Left ventricle myocardium inferior (tissue), 1 donor: Measurements from ENCODE around the gene TOP2A. TPM values are rescaled to one million over a fixed set of nuclear protein-coding genes. Genes with fewer than 3 reads are reported as not detected.

Source experiments
- DNase-seq: peaks from one replicate; pipeline ENCODE4 v3.0.0-alpha.2; 2020
- H3K27ac ChIP-seq: fragments of 200-600 bp; replicated peaks from 2 replicates; pipeline ENCODE4 v1.8.0; 2021
- H3K27me3 ChIP-seq: fragments of 200-600 bp; 2 replicates; pipeline ENCODE4 v1.8.0; 2021; ENCODE audit warnings: low read depth
- H3K36me3 ChIP-seq: fragments of 200-600 bp; 2 replicates; pipeline ENCODE4 v1.8.0; 2021
- H3K4me1 ChIP-seq: fragments of 200-600 bp; 2 replicates; pipeline ENCODE4 v1.8.0; 2021
- H3K4me3 ChIP-seq: fragments of 200-600 bp; 2 replicates; pipeline ENCODE4 v1.8.0; 2021; ENCODE audit warnings: mild to moderate bottlenecking, moderate library complexity
- H3K9me3 ChIP-seq: fragments of 200-600 bp; replicated peaks from 2 replicates; pipeline ENCODE4 v1.8.0; 2021
- intact Hi-C: fragments of 100-400 bp; cut with micrococcal nuclease; formaldehyde crosslinking; loops from one replicate; pipeline ENCODE4 v1.11.0; 2022
- total RNA-seq: library from RNA; stranded (reverse); fragmentation: NEBNext Ultra II Directional; extraction: Animal tissue kit (Norgen Biotek cat#: 25700); gene quantifications from one replicate; pipeline ENCODE4 v1.2.1, GENCODE V29; 2021
- TF ChIP-seq, protein P1 (sequence below): fragments of 200-600 bp; IDR thresholded peaks from 2 replicates; pipeline ENCODE4 v1.8.0; 2021; ENCODE audit warnings: antibody characterized with exemption, mild to moderate bottlenecking, borderline replicate concordance
- donor health status: DM: no; HTN: yes; CAD: no; lungs with severe emphysema.

Gene TOP2A
- total RNA-seq, 1 donor from 2014 or later, result 2.1 TPM

DNA sequence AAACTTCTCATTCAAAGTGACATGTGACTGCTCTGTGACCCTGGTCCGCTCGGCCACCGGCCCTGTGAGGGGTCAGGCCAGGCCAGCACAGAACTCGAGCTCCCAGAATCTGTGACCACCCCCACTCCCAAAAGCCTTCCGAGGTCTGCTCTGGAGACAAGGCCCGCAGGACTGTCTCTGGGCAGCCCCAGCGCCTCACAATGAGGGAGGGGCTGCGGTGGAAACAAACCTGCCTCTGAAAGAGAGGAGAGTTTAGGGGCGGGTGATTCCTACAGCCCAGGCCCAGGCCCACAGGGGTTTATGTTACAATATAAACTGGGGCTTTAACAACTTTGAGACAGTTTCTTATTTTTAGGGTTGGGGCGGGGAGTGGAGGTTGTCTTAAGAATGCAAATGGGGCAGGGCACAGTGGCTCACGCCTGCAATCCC lies 45.4 kb upstream of the TOP2A start:
- Histone ChIP-seq H3K9me3 (no peaks in the 10 kb centered on the region), H3K27me3 (peaks cover 13% of the 10 kb centered on the region), H3K27ac (peak overlapping the region; percentile 65), H3K36me3 (no peaks in the 10 kb centered on the region), H3K4me3 (no peak overlapping the region), H3K4me1 (peaks cover 53% of the 10 kb centered on the region)
- DNase-seq, result no peak
- TF ChIP-seq, protein P1, sequence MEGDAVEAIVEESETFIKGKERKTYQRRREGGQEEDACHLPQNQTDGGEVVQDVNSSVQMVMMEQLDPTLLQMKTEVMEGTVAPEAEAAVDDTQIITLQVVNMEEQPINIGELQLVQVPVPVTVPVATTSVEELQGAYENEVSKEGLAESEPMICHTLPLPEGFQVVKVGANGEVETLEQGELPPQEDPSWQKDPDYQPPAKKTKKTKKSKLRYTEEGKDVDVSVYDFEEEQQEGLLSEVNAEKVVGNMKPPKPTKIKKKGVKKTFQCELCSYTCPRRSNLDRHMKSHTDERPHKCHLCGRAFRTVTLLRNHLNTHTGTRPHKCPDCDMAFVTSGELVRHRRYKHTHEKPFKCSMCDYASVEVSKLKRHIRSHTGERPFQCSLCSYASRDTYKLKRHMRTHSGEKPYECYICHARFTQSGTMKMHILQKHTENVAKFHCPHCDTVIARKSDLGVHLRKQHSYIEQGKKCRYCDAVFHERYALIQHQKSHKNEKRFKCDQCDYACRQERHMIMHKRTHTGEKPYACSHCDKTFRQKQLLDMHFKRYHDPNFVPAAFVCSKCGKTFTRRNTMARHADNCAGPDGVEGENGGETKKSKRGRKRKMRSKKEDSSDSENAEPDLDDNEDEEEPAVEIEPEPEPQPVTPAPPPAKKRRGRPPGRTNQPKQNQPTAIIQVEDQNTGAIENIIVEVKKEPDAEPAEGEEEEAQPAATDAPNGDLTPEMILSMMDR, result no peak
- intact Hi-C loops, result no loop called here

DNA sequence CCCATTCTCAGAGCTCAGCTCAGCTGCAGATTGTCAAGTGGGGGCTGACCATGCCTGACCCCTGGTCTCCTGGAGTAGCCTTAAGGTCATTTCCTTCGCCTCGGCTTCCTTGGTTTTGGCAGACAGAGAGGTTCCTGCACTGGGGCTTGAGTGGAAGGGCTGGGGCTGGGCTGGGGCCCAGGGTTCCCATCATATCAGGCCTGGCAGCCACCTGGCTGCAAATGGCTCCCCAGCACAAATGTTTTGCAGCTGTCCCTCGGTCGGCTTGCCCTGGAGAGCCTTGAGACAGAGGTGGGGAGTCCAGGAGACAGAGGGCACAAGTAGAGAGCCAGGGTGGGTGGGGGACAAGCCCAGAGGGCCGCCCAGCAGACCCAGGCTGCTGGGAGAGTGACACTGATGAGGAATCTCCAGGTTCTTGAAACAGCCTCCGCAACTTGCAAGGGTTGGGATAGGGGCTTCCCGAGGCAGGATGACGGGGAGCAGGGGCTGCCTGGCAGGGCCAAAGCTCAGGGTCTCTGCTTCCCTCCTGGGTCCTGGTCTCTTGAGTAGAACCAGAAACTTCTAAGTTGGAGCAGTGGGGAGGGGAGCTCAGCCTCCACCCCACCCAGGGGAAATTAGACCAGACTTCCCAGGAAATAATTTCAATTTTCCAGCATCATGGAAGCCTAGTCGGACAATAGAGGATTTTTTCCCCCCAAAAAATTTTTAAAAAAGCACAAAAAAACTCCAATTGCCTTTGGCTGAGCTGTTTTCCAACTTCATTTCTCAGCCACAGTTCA lies 44.8 kb upstream of the TOP2A start:
- no peak overlapping the region for H3K4me3 ChIP-seq
- H3K4me1 ChIP-seq, result peaks cover 59% of the 10 kb centered on the region
- TF ChIP-seq, protein P1, result no peak
- no peak for DNase-seq
- peaks cover 9% of the 10 kb centered on the region for H3K27me3 ChIP-seq
- no peaks in the 10 kb centered on the region for H3K9me3 ChIP-seq
- H3K36me3 ChIP-seq, result peaks cover 4% of the 10 kb centered on the region
- intact Hi-C loops, result no loop called here
- peak overlapping the region; percentile 65 for H3K27ac ChIP-seq

DNA sequence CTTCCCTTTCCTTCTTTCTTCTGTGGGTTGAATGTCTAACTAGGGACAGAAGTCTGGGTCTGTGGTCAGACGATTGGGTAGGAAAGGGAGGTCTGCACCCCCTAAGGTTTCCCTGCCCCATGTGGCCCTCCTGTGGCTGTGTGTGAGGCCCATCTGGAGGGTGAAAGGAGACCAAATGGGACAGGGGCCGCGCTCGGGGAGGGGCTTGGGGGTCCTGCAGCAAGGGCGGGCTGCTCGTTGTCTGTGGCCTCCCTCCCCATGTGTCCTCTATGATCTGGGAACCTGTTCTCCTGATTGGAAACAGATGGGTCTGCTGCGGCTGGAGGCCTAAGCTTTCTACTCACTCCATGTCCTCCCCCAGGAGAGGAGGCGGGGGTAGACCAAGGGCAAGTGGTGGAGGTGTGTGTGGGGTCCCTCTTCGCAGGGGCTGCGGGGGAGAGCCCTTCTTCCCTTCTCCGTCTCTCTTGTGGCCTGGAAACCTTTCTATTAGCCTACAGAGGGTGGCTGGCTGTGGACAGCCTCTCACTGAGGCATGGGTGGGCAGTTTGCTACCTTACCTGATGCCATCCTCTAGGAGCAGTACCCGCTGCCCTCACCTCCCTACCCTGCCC lies 44.1 kb upstream of the TOP2A start:
- intact Hi-C loops, result no loop called here
- H3K4me3 ChIP-seq, result no peak overlapping the region
- peak overlapping the region; percentile 65 for H3K27ac ChIP-seq
- peaks cover 11% of the 10 kb centered on the region for H3K36me3 ChIP-seq
- no peaks in the 10 kb centered on the region for H3K9me3 ChIP-seq
- peaks cover 66% of the 10 kb centered on the region for H3K4me1 ChIP-seq
- H3K27me3 ChIP-seq, result peaks cover 2% of the 10 kb centered on the region
- TF ChIP-seq, protein P1, result no peak
- no peak for DNase-seq

DNA sequence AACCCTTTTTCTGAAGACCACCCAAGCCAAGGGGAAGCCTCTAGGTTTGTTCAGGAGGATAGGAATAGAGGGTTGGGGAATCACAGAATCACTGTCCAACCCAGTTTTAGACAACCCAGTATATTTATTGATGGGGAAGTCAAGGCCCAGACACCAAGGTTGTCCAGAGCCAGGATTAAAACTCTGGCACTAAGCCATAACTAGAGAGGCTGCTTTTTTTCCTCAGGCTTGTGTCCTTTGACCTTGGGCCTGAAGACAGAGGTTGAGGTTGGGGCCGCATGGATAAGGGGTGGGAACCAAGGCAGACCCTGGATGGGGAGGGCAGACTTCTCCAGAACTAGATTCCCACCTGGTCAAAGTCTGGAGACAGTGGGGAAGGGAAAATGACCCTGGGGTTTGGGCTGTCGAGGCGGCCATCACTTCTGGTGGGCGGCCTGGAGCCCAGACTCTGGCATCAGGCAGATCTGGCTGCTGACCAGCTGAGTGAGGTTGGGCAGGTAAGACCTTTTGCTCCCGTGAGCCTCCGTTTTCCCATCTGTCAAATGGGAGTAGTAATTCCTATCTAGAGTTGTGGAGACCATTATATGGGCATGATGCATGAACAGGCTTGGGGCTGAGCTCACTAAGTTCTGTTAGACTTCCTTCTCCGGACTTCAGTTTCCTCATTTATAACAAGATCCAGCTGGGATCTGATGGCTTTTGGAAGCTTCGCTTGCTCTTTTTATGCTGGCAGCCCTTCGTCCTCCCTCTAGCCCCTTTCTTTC lies 43.5 kb upstream of the TOP2A start:
- Histone ChIP-seq H3K27me3 (no peaks in the 10 kb centered on the region), H3K4me1 (peaks cover 73% of the 10 kb centered on the region), H3K9me3 (no peaks in the 10 kb centered on the region), H3K4me3 (no peak overlapping the region), H3K36me3 (peaks cover 18% of the 10 kb centered on the region), H3K27ac (peak overlapping the region; percentile 65)
- TF ChIP-seq, protein P1, result no peak
- intact Hi-C loops, result no loop called here
- no peak for DNase-seq

DNA sequence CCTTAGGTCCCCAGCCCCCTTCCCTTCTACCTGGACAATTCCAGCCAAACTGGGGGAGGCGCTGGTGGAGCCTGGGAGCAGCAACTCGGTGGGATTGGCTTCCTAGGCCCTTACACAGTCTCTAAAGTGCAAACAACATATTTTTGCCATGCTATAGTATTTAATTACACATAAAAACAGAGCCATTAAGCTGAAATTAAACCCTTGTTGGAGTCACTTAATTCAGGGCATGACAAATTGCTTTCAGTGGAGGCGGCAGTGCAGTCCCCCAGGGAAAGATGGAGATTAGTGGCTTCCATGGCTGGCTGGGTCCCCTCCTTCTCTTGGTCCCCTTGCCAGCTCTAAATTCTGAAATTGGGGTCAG lies 42.9 kb upstream of the TOP2A start:
- peak overlapping the region; percentile 65 for H3K27ac ChIP-seq
- intact Hi-C loops, result no loop called here
- H3K9me3 ChIP-seq, result no peaks in the 10 kb centered on the region
- H3K4me1 ChIP-seq, result peaks cover 79% of the 10 kb centered on the region
- no peak for DNase-seq
- H3K27me3 ChIP-seq, result no peaks in the 10 kb centered on the region
- TF ChIP-seq, protein P1, result no peak
- H3K4me3 ChIP-seq, result no peak overlapping the region
- peaks cover 23% of the 10 kb centered on the region for H3K36me3 ChIP-seq
